Spinal cord (tissue), 10 donors: ENCODE results near the gene C11orf86. TPM values are rescaled to one million over a fixed set of nuclear protein-coding genes. Genes with fewer than 3 reads are reported as not detected.

Experiments used
- DNase-seq, 6 donors: peaks; one replicate each; pipeline versions ENCODE4 v3.0.0 to v3.0.0-alpha.2; 2013 to 2015; ENCODE audit warnings: low spot score in 6 of 6, low read depth in 4 of 6
- H3K27ac ChIP-seq: one replicate; pipeline ENCODE4 v1.5.1; 2013; ENCODE audit warnings: low read depth, low read length, control low read depth
- H3K27me3 ChIP-seq: one replicate; pipeline ENCODE4 v1.6.1; 2013; ENCODE audit warnings: low read length; ENCODE audit not compliant: control insufficient read depth, insufficient read depth
- H3K36me3 ChIP-seq: one replicate; pipeline ENCODE4 v1.6.1; 2013; ENCODE audit warnings: low read length; ENCODE audit not compliant: control insufficient read depth, insufficient read depth
- H3K4me1 ChIP-seq: one replicate; pipeline ENCODE4 v1.6.1; 2013; ENCODE audit warnings: low read length; ENCODE audit not compliant: control insufficient read depth, insufficient read depth
- H3K4me3 ChIP-seq: one replicate; pipeline ENCODE4 v1.5.1; 2013; ENCODE audit warnings: low read depth, low read length, control low read depth
- H3K9me3 ChIP-seq: one replicate; pipeline ENCODE4 v1.6.1; 2013; ENCODE audit warnings: low read length; ENCODE audit not compliant: control insufficient read depth, insufficient read depth
- WGBS: methylation state at CpG from one replicate; pipeline ENCODE4 v1.1.5; 2013; ENCODE audit warnings: missing lambda C conversion rate; ENCODE audit not compliant: insufficient coverage; 5-methylcytosine and 5-hydroxymethylcytosine counted together
- long read RNA-seq, 4 donors: transcript quantifications; one replicate each; lab custom pipeline, GENCODE V29; 2026
- polyA plus RNA-seq, 2 donors: library from polyadenylated mRNA; unstranded; fragments of 120-200 nt; gene quantifications; one replicate each; pipeline ENCODE4 v1.2.1, GENCODE V29; 2013; ENCODE audit not compliant: insufficient read length in 2 of 2
- total RNA-seq, 2 donors: library from RNA; depleted of rRNA in 1 of 2; stranded (reverse); fragments of 120-200 nt in 1 of 2; fragments of >200 nt in 1 of 2; gene quantifications; one replicate each; pipeline versions ENCODE4 v1.2.3 to v1.2.4, GENCODE V29; 2013 to 2014
- donor health status: healthy.

C11orf86 gene
- total RNA-seq (under 1 TPM in 1 of 2 donors, not detected in 1; 0.39 TPM), polyA plus RNA-seq (under 1 TPM; 0.18 to 0.29 TPM)
- long read RNA-seq, donor 1, result 0 reads
- long read RNA-seq, donor 2, result 0 reads
- long read RNA-seq, donor 3, result 0 reads
- long read RNA-seq, donor 4, result 0 reads

- no peak within 1 kb of the TSS for H3K27ac ChIP-seq
- H3K4me1 ChIP-seq, result peaks cover 21% of the 10 kb centered on the region
- H3K36me3 ChIP-seq, result no peaks in the 10 kb centered on the region
- 57% methylated on average over 9 of the region's 10 CpGs for WGBS
- H3K27me3 ChIP-seq, result no peaks in the 10 kb centered on the region
- no peak within 1 kb of the TSS for H3K4me3 ChIP-seq
- no peak for DNase-seq
- no peaks in the 10 kb centered on the region for H3K9me3 ChIP-seq
These were observed at the start of gene C11orf86 for GRCh38 chr11:66974724-66975404. Gene C11orf86 (plus strand): TSS chr11:66975304. CDS start chr11:66975363, 59 bp downstream.

- no peaks in the 10 kb centered on the region for H3K4me1 ChIP-seq
- H3K36me3 ChIP-seq, result no peaks in the 10 kb centered on the region
- no peaks in the 10 kb centered on the region for H3K9me3 ChIP-seq
- H3K27me3 ChIP-seq, result no peaks in the 10 kb centered on the region
- H3K27ac ChIP-seq, result no peak overlapping the region
- WGBS, result 67% methylated on average over 4 of the region's 4 CpGs
- no peak overlapping the region for H3K4me3 ChIP-seq
- no peak for DNase-seq
These were observed 45.4 kb upstream of the C11orf86 start for GRCh38 chr11:66929753-66930152.

GRCh38 chr11:66932543-66932942 lies 42.6 kb upstream of the C11orf86 start:
- 81% methylated on average over 2 of the region's 3 CpGs for WGBS
- no peak for DNase-seq
- H3K27ac ChIP-seq, result no peak overlapping the region
- no peak overlapping the region for H3K4me3 ChIP-seq
- no peaks in the 10 kb centered on the region for H3K36me3 ChIP-seq
- no peaks in the 10 kb centered on the region for H3K9me3 ChIP-seq
- no peaks in the 10 kb centered on the region for H3K27me3 ChIP-seq
- H3K4me1 ChIP-seq, result no peaks in the 10 kb centered on the region

GRCh38 chr11:66933531-66933930 lies 41.6 kb upstream of the C11orf86 start:
- no peak for DNase-seq
- no peaks in the 10 kb centered on the region for H3K36me3 ChIP-seq
- H3K27me3 ChIP-seq, result no peaks in the 10 kb centered on the region
- no peak overlapping the region for H3K27ac ChIP-seq
- H3K9me3 ChIP-seq, result no peaks in the 10 kb centered on the region
- no peaks in the 10 kb centered on the region for H3K4me1 ChIP-seq
- whole genome bisulfite sequencing, result 88% methylated on average over 3 of the region's 3 CpGs
- H3K4me3 ChIP-seq, result no peak overlapping the region

GRCh38 chr11:66934950-66935779 lies 39.9 kb upstream of the C11orf86 start:
- Histone ChIP-seq H3K9me3 (no peaks in the 10 kb centered on the region), H3K4me1 (no peaks in the 10 kb centered on the region), H3K27me3 (no peaks in the 10 kb centered on the region), H3K4me3 (no peak overlapping the region), H3K36me3 (no peaks in the 10 kb centered on the region), H3K27ac (no peak overlapping the region)
- DNase-seq, result no peak
- 75% methylated on average over 6 of the region's 9 CpGs for WGBS

- H3K4me3 ChIP-seq, result no peak overlapping the region
- no peaks in the 10 kb centered on the region for H3K27me3 ChIP-seq
- no peaks in the 10 kb centered on the region for H3K9me3 ChIP-seq
- no peak for DNase-seq
- no peaks in the 10 kb centered on the region for H3K4me1 ChIP-seq
- no CpG with 5 or more reads among the region's 2 CpGs for WGBS
- no peak overlapping the region for H3K27ac ChIP-seq
- H3K36me3 ChIP-seq, result no peaks in the 10 kb centered on the region
These were observed 38.8 kb upstream of the C11orf86 start for GRCh38 chr11:66936311-66936711.

- Histone ChIP-seq H3K27ac (no peak overlapping the region), H3K4me1 (no peaks in the 10 kb centered on the region), H3K4me3 (no peak overlapping the region), H3K36me3 (peaks cover under 1% of the 10 kb centered on the region), H3K9me3 (no peaks in the 10 kb centered on the region), H3K27me3 (no peaks in the 10 kb centered on the region)
- no CpG with 5 or more reads among the region's 1 CpG for WGBS
- DNase-seq, result no peak
These were observed 37.8 kb upstream of the C11orf86 start for GRCh38 chr11:66937193-66937733.

- Histone ChIP-seq H3K27ac (no peak overlapping the region), H3K27me3 (no peaks in the 10 kb centered on the region), H3K4me1 (no peaks in the 10 kb centered on the region), H3K36me3 (peaks cover 6% of the 10 kb centered on the region), H3K9me3 (no peaks in the 10 kb centered on the region), H3K4me3 (no peak overlapping the region)
- 93% methylated on average over 3 of the region's 5 CpGs for WGBS
- DNase-seq, result no peak
These were observed 36.4 kb upstream of the C11orf86 start for GRCh38 chr11:66938582-66939135.

- H3K36me3 ChIP-seq, result peaks cover 24% of the 10 kb centered on the region
- H3K27me3 ChIP-seq, result no peaks in the 10 kb centered on the region
- H3K9me3 ChIP-seq, result no peaks in the 10 kb centered on the region
- H3K27ac ChIP-seq, result no peak overlapping the region
- no peak for DNase-seq
- 76% methylated on average over 3 of the region's 8 CpGs for WGBS
- peaks cover 9% of the 10 kb centered on the region for H3K4me1 ChIP-seq
- no peak overlapping the region for H3K4me3 ChIP-seq
These were observed 25.0 kb upstream of the C11orf86 start for GRCh38 chr11:66950112-66950535.
